Osteocyte (in vitro differentiated cells): ENCODE results near the gene DIPK1A. TPM values are rescaled to one million over a fixed set of nuclear protein-coding genes. Genes with fewer than 3 reads are reported as not detected.

Experiments
- DNase-seq: peaks from one replicate; pipeline ENCODE4 v3.0.0; 2021; ENCODE audit warnings: mixed read lengths; ENCODE audit not compliant: unreplicated experiment; ENCODE audit errors: extremely low spot score
- H3K27ac Mint-ChIP-seq: one replicate; pipeline ENCODE4 v1.8.0; 2021; ENCODE audit warnings: mild to moderate bottlenecking, mixed read lengths; ENCODE audit not compliant: unreplicated experiment
- H3K27me3 Mint-ChIP-seq: one replicate; pipeline ENCODE4 v1.8.0; 2021; ENCODE audit warnings: mixed read lengths; ENCODE audit not compliant: unreplicated experiment
- H3K36me3 Mint-ChIP-seq: one replicate; pipeline ENCODE4 v1.8.0; 2021; ENCODE audit warnings: mixed read lengths; ENCODE audit not compliant: unreplicated experiment
- H3K4me1 Mint-ChIP-seq: one replicate; pipeline ENCODE4 v1.8.0; 2021; ENCODE audit warnings: mixed read lengths; ENCODE audit not compliant: unreplicated experiment
- H3K4me3 Mint-ChIP-seq: one replicate; pipeline ENCODE4 v1.8.0; 2021; ENCODE audit warnings: mild to moderate bottlenecking, moderate library complexity, mixed read lengths; ENCODE audit not compliant: unreplicated experiment
- H3K9me3 Mint-ChIP-seq: one replicate; pipeline ENCODE4 v1.8.0; 2021; ENCODE audit warnings: mixed read lengths; ENCODE audit not compliant: unreplicated experiment
- total RNA-seq: library from RNA; stranded (reverse); gene quantifications from 2 replicates; pipeline ENCODE4 v1.2.1, GENCODE V29; 2021
- TF ChIP-seq, protein P1 (sequence below): fragments of 200-600 bp; sonication (generic); IDR thresholded peaks from 2 replicates; pipeline ENCODE4 v1.5.0; 2021; ENCODE audit warnings: antibody characterized with exemption, mild to moderate bottlenecking, moderate library complexity

Gene DIPK1A
- total RNA-seq, 1 donor from 2014 or later, result 6.3 TPM

DNA sequence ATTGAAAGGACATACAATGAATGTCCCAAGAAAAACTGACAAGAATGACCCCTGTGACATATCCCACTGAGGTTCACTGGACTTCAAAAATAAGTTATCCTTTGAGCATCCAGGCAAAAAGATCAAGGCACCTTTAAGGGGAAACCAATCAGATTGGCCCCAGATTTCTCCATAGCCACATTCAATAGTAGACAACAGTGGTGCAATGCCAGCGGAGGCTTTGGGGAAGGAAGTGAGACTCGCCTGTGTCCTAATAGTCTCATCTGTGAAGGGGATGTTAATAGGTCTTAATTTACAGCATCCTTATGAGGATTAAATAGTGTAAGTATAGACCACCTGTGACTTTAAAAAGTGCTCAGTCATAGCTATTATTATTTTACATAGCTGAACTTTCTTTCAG is 108.0 kb downstream of the DIPK1A start:
- Mint-ChIP-seq H3K36me3 (no peaks in the 10 kb centered on the region), H3K4me3 (no peak overlapping the region), H3K27ac (no peak overlapping the region), H3K27me3 (no peaks in the 10 kb centered on the region), H3K4me1 (no peaks in the 10 kb centered on the region), H3K9me3 (peaks cover 7% of the 10 kb centered on the region)
- TF ChIP-seq, protein P1, sequence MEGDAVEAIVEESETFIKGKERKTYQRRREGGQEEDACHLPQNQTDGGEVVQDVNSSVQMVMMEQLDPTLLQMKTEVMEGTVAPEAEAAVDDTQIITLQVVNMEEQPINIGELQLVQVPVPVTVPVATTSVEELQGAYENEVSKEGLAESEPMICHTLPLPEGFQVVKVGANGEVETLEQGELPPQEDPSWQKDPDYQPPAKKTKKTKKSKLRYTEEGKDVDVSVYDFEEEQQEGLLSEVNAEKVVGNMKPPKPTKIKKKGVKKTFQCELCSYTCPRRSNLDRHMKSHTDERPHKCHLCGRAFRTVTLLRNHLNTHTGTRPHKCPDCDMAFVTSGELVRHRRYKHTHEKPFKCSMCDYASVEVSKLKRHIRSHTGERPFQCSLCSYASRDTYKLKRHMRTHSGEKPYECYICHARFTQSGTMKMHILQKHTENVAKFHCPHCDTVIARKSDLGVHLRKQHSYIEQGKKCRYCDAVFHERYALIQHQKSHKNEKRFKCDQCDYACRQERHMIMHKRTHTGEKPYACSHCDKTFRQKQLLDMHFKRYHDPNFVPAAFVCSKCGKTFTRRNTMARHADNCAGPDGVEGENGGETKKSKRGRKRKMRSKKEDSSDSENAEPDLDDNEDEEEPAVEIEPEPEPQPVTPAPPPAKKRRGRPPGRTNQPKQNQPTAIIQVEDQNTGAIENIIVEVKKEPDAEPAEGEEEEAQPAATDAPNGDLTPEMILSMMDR, result no peak
- DNase-seq, result no peak

- Mint-ChIP-seq H3K9me3 (peaks cover 7% of the 10 kb centered on the region), H3K4me1 (no peaks in the 10 kb centered on the region), H3K4me3 (no peak overlapping the region), H3K27ac (no peak overlapping the region), H3K36me3 (no peaks in the 10 kb centered on the region), H3K27me3 (no peaks in the 10 kb centered on the region)
- DNase-seq, result no peak
- TF ChIP-seq, protein P1, result no peak
Measured at GRCh38 chr1:92851729-92852128, 109.5 kb downstream of the DIPK1A start.

- Mint-ChIP-seq H3K27me3 (no peaks in the 10 kb centered on the region), H3K4me3 (no peak overlapping the region), H3K4me1 (no peaks in the 10 kb centered on the region), H3K9me3 (peaks cover 7% of the 10 kb centered on the region), H3K36me3 (peaks cover 2% of the 10 kb centered on the region), H3K27ac (no peak overlapping the region)
- TF ChIP-seq, protein P1, result no peak
- no peak for DNase-seq
Measured at GRCh38 chr1:92850019-92850418, 111.2 kb downstream of the DIPK1A start.

- Mint-ChIP-seq H3K4me3 (no peak overlapping the region), H3K27ac (no peak overlapping the region), H3K36me3 (peaks cover 16% of the 10 kb centered on the region), H3K9me3 (no peaks in the 10 kb centered on the region), H3K27me3 (no peaks in the 10 kb centered on the region), H3K4me1 (no peaks in the 10 kb centered on the region)
- no peak for DNase-seq
- TF ChIP-seq, protein P1, result no peak
Measured at GRCh38 chr1:92848201-92848600, 113.1 kb downstream of the DIPK1A start.

DNA sequence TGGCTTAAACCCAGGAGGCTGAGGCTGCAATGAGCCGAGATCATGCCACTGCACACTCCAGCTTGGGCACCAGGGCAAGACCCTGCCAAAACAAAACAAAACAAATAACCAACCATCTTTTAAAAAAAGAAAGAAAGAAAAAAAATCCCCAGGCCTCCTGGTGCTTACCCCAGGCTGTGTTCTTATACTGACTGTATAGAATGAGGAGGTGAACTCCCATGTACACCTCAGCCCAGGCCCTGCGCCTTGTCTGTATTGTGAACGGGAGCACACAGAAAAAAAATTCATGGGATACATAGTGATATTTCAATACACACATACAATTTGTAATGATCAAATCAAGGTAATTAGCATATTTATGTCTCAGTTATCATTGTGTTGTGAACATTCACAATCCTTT is 115.4 kb downstream of the DIPK1A start:
- peaks cover 30% of the 10 kb centered on the region for H3K36me3 Mint-ChIP-seq
- no peak overlapping the region for H3K4me3 Mint-ChIP-seq
- no peaks in the 10 kb centered on the region for H3K4me1 Mint-ChIP-seq
- no peaks in the 10 kb centered on the region for H3K27me3 Mint-ChIP-seq
- H3K27ac Mint-ChIP-seq, result no peak overlapping the region
- DNase-seq, result no peak
- TF ChIP-seq, protein P1, result no peak
- H3K9me3 Mint-ChIP-seq, result no peaks in the 10 kb centered on the region
